COR-L47 (cell line): Measurements from ENCODE around the gene CCR7.

Source experiments
- DNase-seq: peaks from one replicate; lab custom pipeline; 2025; lab: John Stamatoyannopoulos, UW

The CCR7 gene

GRCh38 chr17:40535924-40536294 is 29.4 kb downstream of the CCR7 start:
- DNase-seq = no peak

- DNase-seq = no peak
Observed at GRCh38 chr17:40535438-40535837, 29.8 kb downstream of the CCR7 start.

- DNase-seq = no peak
Observed at GRCh38 chr17:40534371-40535189, 30.7 kb downstream of the CCR7 start.

GRCh38 chr17:40533896-40534295 is 31.4 kb downstream of the CCR7 start:
- DNase-seq = no peak

GRCh38 chr17:40532520-40533253 is 32.6 kb downstream of the CCR7 start:
- no peak for DNase-seq

GRCh38 chr17:40531051-40531991 is 34.0 kb downstream of the CCR7 start:
- DNase-seq = no peak

GRCh38 chr17:40530531-40530994 is 34.7 kb downstream of the CCR7 start:
- DNase-seq = no peak

GRCh38 chr17:40529991-40530390 is 35.3 kb downstream of the CCR7 start:
- DNase-seq = no peak

- DNase-seq = no peak
Observed at GRCh38 chr17:40528692-40529417, 36.4 kb downstream of the CCR7 start.

GRCh38 chr17:40526668-40527067 is 38.6 kb downstream of the CCR7 start:
- DNase-seq = no peak

- DNase-seq = no peak
Observed at GRCh38 chr17:40525294-40525693, 40.0 kb downstream of the CCR7 start.

GRCh38 chr17:40524243-40524965 is 40.9 kb downstream of the CCR7 start:
- no peak for DNase-seq

GRCh38 chr17:40522961-40523310 is 42.3 kb downstream of the CCR7 start:
- DNase-seq = no peak

GRCh38 chr17:40522250-40522960 is 42.9 kb downstream of the CCR7 start:
- DNase-seq = no peak

GRCh38 chr17:40520991-40521453 is 44.2 kb downstream of the CCR7 start:
- DNase-seq = no peak

GRCh38 chr17:40519089-40519775 is 46.0 kb downstream of the CCR7 start:
- DNase-seq = no peak

- DNase-seq = no peak
Observed at GRCh38 chr17:40518401-40519088, 46.7 kb downstream of the CCR7 start.

GRCh38 chr17:40517981-40518380 is 47.3 kb downstream of the CCR7 start:
- DNase-seq = no peak

- no peak for DNase-seq
Observed at GRCh38 chr17:40517286-40517662, 48.0 kb downstream of the CCR7 start.
